HepG2 (cell line): ENCODE data around the gene SERPIND1.

ENCODE experiments used
- FOXA1 ChIP-seq, 2 experiments: fragments of 450-650 bp in 1 of 2; sonication (generic) in 1 of 2; formaldehyde crosslinking in 1 of 2; IDR thresholded peaks; 2 replicates each; pipeline versions ENCODE4 v1.4.0 to v1.6.1; 2016 to 2020; ENCODE audit warnings: missing genetic modification reagents in 1 of 2
- PREB ChIP-seq: sonication (generic); formaldehyde crosslinking; IDR thresholded peaks from 2 replicates; pipeline ENCODE4 v1.4.0; 2020; ENCODE audit warnings: missing genetic modification reagents
- SETDB1 ChIP-seq: sonication (generic); formaldehyde crosslinking; IDR thresholded peaks from 2 replicates; pipeline ENCODE4 v1.5.1; 2020; ENCODE audit warnings: missing genetic modification reagents, mild to moderate bottlenecking, borderline replicate concordance

DNA sequence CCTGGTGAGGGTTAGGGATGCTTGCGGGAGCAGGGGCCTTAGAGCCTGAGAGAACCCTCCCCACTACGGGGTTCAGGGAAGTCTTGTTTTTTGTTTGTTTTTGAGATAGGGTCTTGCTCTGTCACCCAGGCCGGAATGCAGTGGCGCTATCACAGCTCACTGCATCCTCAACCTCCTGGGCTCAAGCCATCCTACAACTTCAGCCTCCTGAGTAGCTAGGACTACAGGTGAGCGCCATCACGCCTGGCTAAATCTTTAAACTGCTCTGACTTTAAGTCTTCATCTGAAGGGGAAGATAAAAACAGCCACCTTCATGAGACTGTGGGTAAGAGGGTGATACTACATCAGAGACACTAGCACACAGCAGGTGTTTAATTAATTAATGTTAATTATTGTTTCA lies 28.5 kb downstream of the SERPIND1 start:
- no peak for TF ChIP-seq SETDB1 (CRISPR knock-in tag)
- TF ChIP-seq FOXA1 (IDR thresholded peaks at IDR 0.05): no peak
- no peak for TF ChIP-seq FOXA1 (CRISPR knock-in tag; IDR thresholded peaks at IDR 0.05)
- TF ChIP-seq PREB (CRISPR knock-in tag): no peak
